RWPE2 (cell line): ENCODE results near the gene CLBA1.

Experiments used
- ATAC-seq: fragments of 200-7000 bp; cut with Tn5 transposase; 3 replicates; pipeline ENCODE4 v1.9.1; 2021; ENCODE audit warnings: low read depth
- DNase-seq: peaks from one replicate; pipeline ENCODE4 v3.0.0-alpha.2; 2020; ENCODE audit warnings: low spot score
- H3K27ac ChIP-seq: fragments of 450-650 bp; 2 replicates; pipeline ENCODE4 v1.5.1; 2017; ENCODE audit warnings: mild to moderate bottlenecking; ENCODE audit not compliant: poor library complexity, severe bottlenecking
- H3K27me3 ChIP-seq: fragments of 250-450 bp; sonication (Bioruptor Pico); 2 replicates; pipeline ENCODE4 v1.5.1; 2021; ENCODE audit warnings: mild to moderate bottlenecking, moderate library complexity; ENCODE audit not compliant: insufficient read depth, poor library complexity, severe bottlenecking
- H3K36me3 ChIP-seq: fragments of 250-450 bp; sonication (Bioruptor Pico); 2 replicates; pipeline ENCODE4 v1.5.1; 2020; ENCODE audit warnings: low read depth, mild to moderate bottlenecking, moderate library complexity
- H3K4me1 ChIP-seq: fragments of 250-450 bp; sonication (Bioruptor Pico); 2 replicates; pipeline ENCODE4 v1.5.1; 2021; ENCODE audit warnings: mild to moderate bottlenecking, moderate library complexity; ENCODE audit not compliant: insufficient read depth, poor library complexity, severe bottlenecking
- H3K4me3 ChIP-seq: fragments of 250-450 bp; sonication (Bioruptor Pico); 2 replicates; pipeline ENCODE4 v1.5.1; 2021; ENCODE audit warnings: mild to moderate bottlenecking, moderate library complexity; ENCODE audit not compliant: severe bottlenecking
- H3K9me3 ChIP-seq: fragments of 250-450 bp; sonication (Bioruptor Pico); 2 replicates; pipeline ENCODE4 v1.5.1; 2021; ENCODE audit warnings: mild to moderate bottlenecking, moderate library complexity; ENCODE audit not compliant: severe bottlenecking
- TF ChIP-seq, protein P1 (sequence below): fragments of 450-650 bp; IDR thresholded peaks from one replicate; pipeline ENCODE4 v1.5.1; 2017; ENCODE audit warnings: mild to moderate bottlenecking, moderate library complexity; ENCODE audit not compliant: poor library complexity, severe bottlenecking

Gene CLBA1

DNA sequence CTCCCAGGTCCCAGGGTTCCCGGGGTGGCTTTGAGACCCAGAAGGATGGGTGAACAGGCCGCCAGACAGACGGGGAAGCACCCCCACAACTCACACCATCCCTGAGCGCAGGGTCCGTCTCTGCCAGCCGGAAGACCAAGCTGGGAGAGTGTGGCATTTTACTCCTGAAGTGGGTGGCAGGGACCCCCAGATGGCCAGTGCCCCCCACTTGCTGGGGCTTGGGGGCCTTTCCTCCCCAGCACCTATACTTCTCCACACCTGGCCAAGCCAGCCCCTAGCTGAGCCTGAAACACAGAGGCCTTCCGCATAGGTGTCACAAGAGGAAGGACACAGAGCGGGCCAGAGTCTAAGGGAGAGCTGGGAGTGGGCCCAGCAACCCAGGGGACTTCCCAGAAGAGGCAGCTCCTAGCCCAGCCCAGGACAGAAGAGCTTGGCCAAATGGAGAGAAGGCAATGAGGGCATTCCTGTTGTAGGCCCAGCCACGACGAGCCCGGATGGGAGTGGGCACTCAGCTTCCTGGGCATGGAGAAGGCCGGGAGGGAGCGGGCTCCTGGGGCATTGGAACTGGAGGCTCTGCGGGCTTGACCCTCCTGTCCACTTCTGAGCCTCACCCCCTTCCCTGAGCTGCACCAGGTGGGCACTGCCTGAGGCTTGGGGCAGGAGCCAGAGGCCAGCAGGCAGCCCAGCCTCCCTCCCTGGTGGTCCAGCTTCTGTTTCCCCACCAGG, 10.8 kb upstream of the CLBA1 start:
- H3K36me3 ChIP-seq = no peaks in the 10 kb centered on the region
- no peaks in the 10 kb centered on the region for H3K27me3 ChIP-seq
- peak overlapping the region; percentile 99 for H3K27ac ChIP-seq
- peak; percentile 71 for DNase-seq
- H3K4me1 ChIP-seq = peaks cover 40% of the 10 kb centered on the region
- TF ChIP-seq, protein P1, sequence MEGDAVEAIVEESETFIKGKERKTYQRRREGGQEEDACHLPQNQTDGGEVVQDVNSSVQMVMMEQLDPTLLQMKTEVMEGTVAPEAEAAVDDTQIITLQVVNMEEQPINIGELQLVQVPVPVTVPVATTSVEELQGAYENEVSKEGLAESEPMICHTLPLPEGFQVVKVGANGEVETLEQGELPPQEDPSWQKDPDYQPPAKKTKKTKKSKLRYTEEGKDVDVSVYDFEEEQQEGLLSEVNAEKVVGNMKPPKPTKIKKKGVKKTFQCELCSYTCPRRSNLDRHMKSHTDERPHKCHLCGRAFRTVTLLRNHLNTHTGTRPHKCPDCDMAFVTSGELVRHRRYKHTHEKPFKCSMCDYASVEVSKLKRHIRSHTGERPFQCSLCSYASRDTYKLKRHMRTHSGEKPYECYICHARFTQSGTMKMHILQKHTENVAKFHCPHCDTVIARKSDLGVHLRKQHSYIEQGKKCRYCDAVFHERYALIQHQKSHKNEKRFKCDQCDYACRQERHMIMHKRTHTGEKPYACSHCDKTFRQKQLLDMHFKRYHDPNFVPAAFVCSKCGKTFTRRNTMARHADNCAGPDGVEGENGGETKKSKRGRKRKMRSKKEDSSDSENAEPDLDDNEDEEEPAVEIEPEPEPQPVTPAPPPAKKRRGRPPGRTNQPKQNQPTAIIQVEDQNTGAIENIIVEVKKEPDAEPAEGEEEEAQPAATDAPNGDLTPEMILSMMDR = no peak
- no peak overlapping the region for H3K4me3 ChIP-seq
- no peaks in the 10 kb centered on the region for H3K9me3 ChIP-seq
- ATAC-seq = no peak

DNA sequence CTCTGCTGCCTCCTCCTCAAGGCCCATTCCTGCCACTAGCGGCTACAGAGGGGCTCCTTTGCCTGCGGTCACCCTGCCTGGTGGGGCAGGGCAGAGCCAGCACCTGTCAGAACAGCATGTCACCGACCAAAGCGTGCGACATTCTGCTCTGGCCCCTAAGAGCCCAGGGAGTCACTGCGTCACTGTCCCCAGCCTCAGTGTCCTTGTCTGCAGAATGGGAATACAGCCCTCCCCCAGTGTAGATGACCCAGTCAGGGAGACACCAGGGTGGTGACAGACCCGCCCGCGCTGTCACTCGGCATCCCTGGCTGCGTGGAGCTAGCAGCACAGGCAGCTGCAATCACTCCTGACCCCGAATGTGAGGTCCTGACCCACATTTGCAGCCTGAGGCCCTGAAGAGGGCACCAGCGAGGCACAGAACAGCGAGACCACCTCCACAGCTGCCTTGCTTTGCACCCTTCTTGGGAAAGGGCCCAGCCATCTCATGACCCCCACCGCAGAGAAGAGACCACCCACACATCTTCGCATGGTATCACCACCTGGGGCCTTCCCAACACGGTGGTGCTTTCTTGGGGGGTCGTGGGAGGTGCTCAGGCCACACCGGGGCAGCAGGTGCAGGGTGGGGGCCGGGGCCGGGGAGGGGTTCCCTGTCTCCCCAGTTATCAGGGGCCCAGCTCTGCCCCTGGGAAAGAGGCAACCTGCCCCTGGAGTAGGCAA, 9.9 kb upstream of the CLBA1 start:
- Histone ChIP-seq H3K36me3 (no peaks in the 10 kb centered on the region), H3K4me1 (peaks cover 46% of the 10 kb centered on the region), H3K27me3 (no peaks in the 10 kb centered on the region), H3K4me3 (no peak overlapping the region), H3K9me3 (no peaks in the 10 kb centered on the region), H3K27ac (peak overlapping the region; percentile 99)
- TF ChIP-seq, protein P1 = no peak
- ATAC-seq (no peak), DNase-seq (peak; percentile 77)

DNA sequence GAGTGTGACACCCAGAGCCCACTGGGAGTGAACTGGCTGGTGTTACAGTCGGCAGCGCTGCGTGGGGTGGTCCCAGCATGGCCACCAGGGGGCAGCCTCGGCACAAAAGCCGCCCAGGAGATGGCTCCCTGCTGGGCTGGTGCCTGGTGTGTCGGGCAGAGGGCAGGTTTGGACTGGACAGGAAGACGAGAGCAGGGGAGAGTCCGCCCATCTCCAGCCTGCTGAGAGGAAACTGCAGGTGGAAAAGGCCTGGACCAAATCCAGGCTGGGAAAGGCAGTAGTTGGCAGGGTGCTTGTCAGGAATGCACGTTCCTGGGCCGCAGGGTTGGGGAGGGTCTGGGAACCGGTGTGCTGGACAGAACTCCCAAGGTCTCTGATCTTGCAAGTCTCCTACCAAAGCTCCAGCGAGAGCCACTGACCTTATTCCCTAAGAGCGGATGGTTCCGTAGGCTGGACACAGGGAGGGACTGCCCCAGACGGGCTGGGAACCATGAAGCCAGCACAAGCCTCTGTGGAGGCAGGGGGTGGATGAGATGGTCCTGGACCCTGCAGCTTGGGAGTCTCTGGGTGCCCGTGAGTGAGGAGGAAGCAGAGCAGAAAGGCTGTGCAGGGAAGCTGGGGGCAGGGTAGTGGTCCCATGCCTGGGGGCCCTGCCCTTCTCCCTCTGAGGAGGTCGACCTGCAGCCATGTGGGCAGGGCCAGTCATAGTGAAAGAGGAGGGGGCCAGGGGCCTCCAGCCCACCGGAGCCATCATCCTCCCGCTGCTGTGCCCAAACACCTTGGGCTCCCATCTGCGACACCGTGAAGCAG, 9.2 kb upstream of the CLBA1 start:
- no peaks in the 10 kb centered on the region for H3K36me3 ChIP-seq
- no peaks in the 10 kb centered on the region for H3K9me3 ChIP-seq
- H3K27me3 ChIP-seq = no peaks in the 10 kb centered on the region
- peak overlapping the region; percentile 99 for H3K27ac ChIP-seq
- H3K4me3 ChIP-seq = peak overlapping the region; percentile 54
- DNase-seq = peak; percentile 97
- TF ChIP-seq, protein P1 = peak; percentile 99
- H3K4me1 ChIP-seq = peaks cover 40% of the 10 kb centered on the region
- peak; percentile 18 for ATAC-seq

DNA sequence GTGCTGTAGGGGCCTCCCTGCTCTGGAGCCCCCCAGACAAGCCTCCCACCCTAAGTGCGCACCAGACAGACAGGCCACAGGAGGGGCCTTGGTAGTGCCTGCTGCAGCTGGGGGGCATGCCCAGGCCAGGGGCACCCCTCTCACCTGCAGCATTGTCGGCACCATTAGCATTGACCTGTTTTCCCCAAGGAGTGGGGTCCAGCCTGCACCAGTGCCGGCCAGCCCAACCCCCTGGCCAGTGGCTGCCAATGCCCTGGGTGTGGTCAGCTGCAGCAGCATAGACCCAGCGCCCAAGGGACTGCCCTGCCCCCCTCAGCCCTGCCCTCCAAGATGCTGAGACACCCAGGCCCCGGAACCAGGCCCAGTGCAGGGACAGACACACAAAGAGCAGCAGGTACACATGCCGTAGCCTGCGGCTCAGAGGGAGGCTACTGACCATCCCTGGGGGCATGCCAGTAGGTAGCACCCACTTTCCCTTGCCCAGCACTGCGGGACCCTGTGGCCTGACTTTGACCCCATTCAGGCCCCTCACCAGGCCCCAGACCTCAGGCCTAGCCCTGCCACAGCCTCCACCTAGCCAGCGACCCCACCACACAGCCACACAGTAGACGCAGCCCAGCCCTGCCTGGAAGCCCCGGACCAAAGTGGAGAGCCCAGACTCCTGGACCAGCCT, 8.4 kb upstream of the CLBA1 start:
- DNase-seq (peak; percentile 78), ATAC-seq (no peak)
- Histone ChIP-seq H3K27ac (peak overlapping the region; percentile 99), H3K4me1 (peaks cover 33% of the 10 kb centered on the region), H3K27me3 (no peaks in the 10 kb centered on the region), H3K9me3 (no peaks in the 10 kb centered on the region), H3K4me3 (peak overlapping the region; percentile 54), H3K36me3 (no peaks in the 10 kb centered on the region)
- TF ChIP-seq, protein P1 = no peak
